Measurements from ENCODE around the gene HRAS. TPM values are rescaled to one million over a fixed set of nuclear protein-coding genes. Genes with fewer than 3 reads are reported as not detected.

HRAS gene
- polyA plus RNA-seq, 2 of the 4 experiments (the other 2 are of a cell fraction), result 56.3 to 86.9 TPM

GRCh38 chr11:495537-495931 lies 39.8 kb downstream of the HRAS start:
- H3K4me2 ChIP-seq, result no peak overlapping the region
- WGBS (ENCODE audit: missing lambda C conversion rate), result 76% methylated on average over 7 of the region's 10 CpGs
- H3K4me1 ChIP-seq, result no peaks in the 10 kb centered on the region
- no peak overlapping the region for H3K4me3 ChIP-seq
- DNase-seq (ENCODE audit: low read depth in 1 of 2, low spot score in 1 of 2), result no peak
- no peaks in the 10 kb centered on the region for H3K9me3 ChIP-seq
- TF ChIP-seq ATOH8 (CRISPR knock-in tag; IDR thresholded peaks at IDR 0.05; ENCODE audit: low read depth), result no peak
- no peak for TF ChIP-seq TFCP2L1 (CRISPR knock-in tag; IDR thresholded peaks at IDR 0.05)
- TF ChIP-seq REST (IDR thresholded peaks at IDR 0.05), result no peak
- TF ChIP-seq RARB (CRISPR knock-in tag; IDR thresholded peaks at IDR 0.05), result no peak
- no peak for TF ChIP-seq HEYL (CRISPR knock-in tag; IDR thresholded peaks at IDR 0.05)
- no peak for TF ChIP-seq HOXA7 (CRISPR knock-in tag; IDR thresholded peaks at IDR 0.05)
- TF ChIP-seq MAX (IDR thresholded peaks at IDR 0.05), result no peak
- no peak for TF ChIP-seq HDAC2 (IDR thresholded peaks at IDR 0.05)
- TF ChIP-seq KDM1A (IDR thresholded peaks at IDR 0.05; ENCODE audit: low read depth), result no peak
- TF ChIP-seq CBX2 (IDR thresholded peaks at IDR 0.05; ENCODE audit: borderline replicate concordance, low read depth), result no peak
- TF ChIP-seq RNF2 (IDR thresholded peaks at IDR 0.05; ENCODE audit: borderline replicate concordance, low read depth), result no peak
- TF ChIP-seq TP53 (CRISPR knock-in tag; IDR thresholded peaks at IDR 0.05), result no peak
- TF ChIP-seq NPAS2 (CRISPR knock-in tag; IDR thresholded peaks at IDR 0.05; ENCODE audit: borderline replicate concordance), result no peak
- ChIA-PET CTCF (interaction anchor here (1.1 to 1.3 kb wide), 2 partner anchors 47 kb away, joined by 4 to 5 read pairs; no protein-coding TSS in a partner anchor), POLR2A (no interaction called here)
- ATAC-seq, result 0 out of 6 replicates have a peak, but pooled peaks of 1 of the 2 experiments have one; percentile 2
- no peak for FAIRE-seq
- H3K27ac ChIP-seq, result no peak overlapping the region

GRCh38 chr11:494761-495536 lies 40.4 kb downstream of the HRAS start:
- ATAC-seq (peak; percentile 1 to 7; a peak in 2 of 6 replicates), FAIRE-seq (no peak), DNase-seq (ENCODE audit: low read depth in 1 of 2, low spot score in 1 of 2) (no peak)
- Histone ChIP-seq H3K27ac (no peak overlapping the region), H3K4me3 (no peak overlapping the region), H3K4me2 (no peak overlapping the region), H3K4me1 (no peaks in the 10 kb centered on the region), H3K9me3 (no peaks in the 10 kb centered on the region)
- CTCF ChIA-PET, result interaction anchor here (1.1 kb wide), 1 partner anchor 46 kb away, joined by 5 read pairs; no protein-coding TSS in a partner anchor
- TF ChIP-seq RAD21 (conservative IDR thresholded peaks at IDR 0.05 in 1 of 2, IDR thresholded peaks at IDR 0.05 in 1 of 2), result no peak
- no peak for TF ChIP-seq KDM1A (IDR thresholded peaks at IDR 0.05; ENCODE audit: low read depth)
- no peak for TF ChIP-seq KDM5A (IDR thresholded peaks at IDR 0.05)
- TF ChIP-seq HOXA7 (CRISPR knock-in tag; IDR thresholded peaks at IDR 0.05), result no peak
- no peak for TF ChIP-seq POLR2A (IDR thresholded peaks at IDR 0.05; ENCODE audit: low read length)
- TF ChIP-seq EHMT2 (IDR thresholded peaks at IDR 0.05; ENCODE audit: low read depth), result no peak
- WGBS (ENCODE audit: missing lambda C conversion rate), result 94% methylated on average over 28 of the region's 37 CpGs
- POLR2A ChIA-PET, result no interaction called here

Data from A549 (cell line).